K562 (cell line): ENCODE data around the gene CCL5. TPM values are rescaled to one million over a fixed set of nuclear protein-coding genes. Genes with fewer than 3 reads are reported as not detected.

Source experiments
- CTBP1 ChIP-seq: fragments of 450-650 bp; IDR thresholded peaks from 2 replicates; pipeline ENCODE4 v1.6.1; 2016; ENCODE audit warnings: borderline replicate concordance
- GATAD2A ChIP-seq: fragments of 450-650 bp; IDR thresholded peaks from 2 replicates; pipeline ENCODE4 v1.6.1; 2017
- HMG20A ChIP-seq: fragments of 450-650 bp; formaldehyde crosslinking; conservative IDR thresholded peaks from 2 replicates; pipeline ENCODE4 v1.4.0; 2020; ENCODE audit warnings: mild to moderate bottlenecking, mixed read lengths
- KHSRP ChIP-seq: fragments of 450-650 bp; IDR thresholded peaks from 2 replicates; pipeline ENCODE4 v1.6.1; 2017
- PRMT5 ChIP-seq: sonication (generic); formaldehyde crosslinking; IDR thresholded peaks from 2 replicates; pipeline ENCODE4 v1.5.0; 2020; ENCODE audit warnings: missing genetic modification reagents
- RBM25 ChIP-seq: fragments of 200-400 bp; formaldehyde crosslinking; IDR thresholded peaks from 2 replicates; pipeline ENCODE4 v1.6.1; 2018; ENCODE audit warnings: low read length, low read depth, moderate library complexity; ENCODE audit not compliant: severe bottlenecking
- TARDBP ChIP-seq: fragments of 450-650 bp; IDR thresholded peaks from 2 replicates; pipeline ENCODE4 v1.6.1; 2016
- polyA plus RNA-seq, 8 experiments: library from polyadenylated mRNA; depleted of rRNA in 4 of 8; stranded (reverse) in 5 of 8; unstranded in 3 of 8; fragments of >200 nt; fragmentation: Nextera tagmentation in 2 of 8; fragmentation: Illumina TruSeq in 1 of 8; extraction: Ambion mirVana in 2 of 8; extraction: Trizol in 1 of 8; gene quantifications; 2 replicates each; pipeline versions ENCODE4 v1.2.1 to v1.2.3, GENCODE V29; 2011 to 2014; ENCODE audit warnings: inconsistent platforms in 1 of 8, missing spikeins in 1 of 8
- total RNA-seq, 7 experiments: library from RNA; depleted of rRNA in 6 of 7; stranded (reverse); fragments of >200 nt in 6 of 7; fragmentation: Illumina TruSeq in 2 of 7; extraction: Trizol in 2 of 7; gene quantifications; 2 replicates each; pipeline versions ENCODE4 v1.2.1 to v1.2.3, GENCODE V29; 2011 to 2021; ENCODE audit warnings: low replicate concordance in 1 of 7
- TF ChIP-seq, protein P1 (sequence below), 2 experiments: fragments of 150-350 bp in 1 of 2; IDR thresholded peaks; 2 replicates each; pipeline ENCODE4 v1.6.1; 2012 to 2016; ENCODE audit warnings: low read depth in 2 of 2, low read length in 2 of 2, mild to moderate bottlenecking in 1 of 2, moderate library complexity in 1 of 2
- TF ChIP-seq, protein P2 (sequence below): sonication (generic); formaldehyde crosslinking; IDR thresholded peaks from 2 replicates; pipeline ENCODE4 v1.8.1; 2023; ENCODE audit warnings: mild to moderate bottlenecking, missing genetic modification reagents
- TF ChIP-seq, protein P3 (sequence below): sonication (generic); formaldehyde crosslinking; IDR thresholded peaks from 2 replicates; pipeline ENCODE4 v1.8.1; 2023; ENCODE audit warnings: mild to moderate bottlenecking, missing genetic modification reagents, moderate library complexity
- TF ChIP-seq, protein P4 (sequence below): fragments of 250-450 bp; sonication (Bioruptor Pico); IDR thresholded peaks from 2 replicates; pipeline ENCODE4 v1.4.0; 2020; ENCODE audit warnings: mild to moderate bottlenecking, moderate library complexity
- TF ChIP-seq, protein P5 (sequence below): sonication (generic); formaldehyde crosslinking; IDR thresholded peaks from 2 replicates; pipeline ENCODE4 v1.8.0; 2022; ENCODE audit warnings: mild to moderate bottlenecking, missing genetic modification reagents

CCL5 gene
- total and polyA plus RNA-seq, 9 of the 15 experiments (the other 6 are each of a cell fraction or from before 2014, with no cell fraction given): 0.18 to 0.59 (median 0.45) TPM; not detected in 1

DNA sequence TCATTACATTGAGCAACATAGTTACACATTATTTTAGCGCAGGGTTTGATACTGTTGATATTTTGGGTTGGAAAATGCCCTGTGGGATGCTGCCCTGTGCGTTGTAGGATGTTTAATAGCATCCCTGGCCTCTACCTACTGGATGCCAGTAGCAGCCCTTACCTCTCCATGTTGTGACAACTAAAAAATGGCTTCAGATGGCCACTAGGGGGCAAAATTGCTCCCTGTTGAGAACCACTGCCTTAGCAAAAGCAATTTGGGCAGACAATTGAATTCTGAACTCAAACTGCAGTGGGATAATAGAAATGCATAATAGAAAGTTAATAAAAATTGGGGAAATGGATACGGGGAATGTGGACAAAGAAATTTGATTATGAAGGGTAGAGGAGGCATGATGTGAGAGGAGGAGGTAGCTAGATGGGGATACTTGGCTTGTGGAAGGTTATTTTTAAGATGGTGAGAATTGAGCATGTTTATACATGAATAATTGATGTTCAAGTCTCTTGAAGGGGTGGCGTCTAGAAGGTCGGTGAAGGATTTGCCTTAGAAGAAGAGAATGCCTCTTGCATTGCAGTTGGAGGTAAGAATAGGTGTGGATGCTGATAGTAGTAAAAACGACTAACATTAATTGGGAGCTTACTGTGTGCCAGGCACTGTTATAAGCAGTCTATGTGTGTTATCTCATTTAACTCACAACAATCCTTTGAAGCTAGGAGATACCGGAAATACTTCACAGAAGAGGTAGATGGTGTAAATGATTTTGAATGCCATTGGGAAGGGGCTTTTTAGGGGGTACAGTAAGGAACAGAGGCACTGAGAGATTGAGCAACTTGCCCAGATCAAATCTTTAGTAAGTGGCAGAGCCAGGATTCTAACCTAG, 30.5 kb downstream of the CCL5 start (continued):
- TF ChIP-seq CTBP1 (peak; percentile 56), TARDBP (no peak), GATAD2A (no peak), PRMT5 (CRISPR knock-in tag) (no peak), KHSRP (no peak), HMG20A (CRISPR knock-in tag) (no peak), RBM25 (no peak)
- TF ChIP-seq, protein P1, sequence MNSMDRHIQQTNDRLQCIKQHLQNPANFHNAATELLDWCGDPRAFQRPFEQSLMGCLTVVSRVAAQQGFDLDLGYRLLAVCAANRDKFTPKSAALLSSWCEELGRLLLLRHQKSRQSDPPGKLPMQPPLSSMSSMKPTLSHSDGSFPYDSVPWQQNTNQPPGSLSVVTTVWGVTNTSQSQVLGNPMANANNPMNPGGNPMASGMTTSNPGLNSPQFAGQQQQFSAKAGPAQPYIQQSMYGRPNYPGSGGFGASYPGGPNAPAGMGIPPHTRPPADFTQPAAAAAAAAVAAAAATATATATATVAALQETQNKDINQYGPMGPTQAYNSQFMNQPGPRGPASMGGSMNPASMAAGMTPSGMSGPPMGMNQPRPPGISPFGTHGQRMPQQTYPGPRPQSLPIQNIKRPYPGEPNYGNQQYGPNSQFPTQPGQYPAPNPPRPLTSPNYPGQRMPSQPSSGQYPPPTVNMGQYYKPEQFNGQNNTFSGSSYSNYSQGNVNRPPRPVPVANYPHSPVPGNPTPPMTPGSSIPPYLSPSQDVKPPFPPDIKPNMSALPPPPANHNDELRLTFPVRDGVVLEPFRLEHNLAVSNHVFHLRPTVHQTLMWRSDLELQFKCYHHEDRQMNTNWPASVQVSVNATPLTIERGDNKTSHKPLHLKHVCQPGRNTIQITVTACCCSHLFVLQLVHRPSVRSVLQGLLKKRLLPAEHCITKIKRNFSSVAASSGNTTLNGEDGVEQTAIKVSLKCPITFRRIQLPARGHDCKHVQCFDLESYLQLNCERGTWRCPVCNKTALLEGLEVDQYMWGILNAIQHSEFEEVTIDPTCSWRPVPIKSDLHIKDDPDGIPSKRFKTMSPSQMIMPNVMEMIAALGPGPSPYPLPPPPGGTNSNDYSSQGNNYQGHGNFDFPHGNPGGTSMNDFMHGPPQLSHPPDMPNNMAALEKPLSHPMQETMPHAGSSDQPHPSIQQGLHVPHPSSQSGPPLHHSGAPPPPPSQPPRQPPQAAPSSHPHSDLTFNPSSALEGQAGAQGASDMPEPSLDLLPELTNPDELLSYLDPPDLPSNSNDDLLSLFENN (IDR thresholded peaks at IDR 0.05; ENCODE audit: low read depth in 2 of 2, low read length in 2 of 2): no peak
- TF ChIP-seq, protein P2, sequence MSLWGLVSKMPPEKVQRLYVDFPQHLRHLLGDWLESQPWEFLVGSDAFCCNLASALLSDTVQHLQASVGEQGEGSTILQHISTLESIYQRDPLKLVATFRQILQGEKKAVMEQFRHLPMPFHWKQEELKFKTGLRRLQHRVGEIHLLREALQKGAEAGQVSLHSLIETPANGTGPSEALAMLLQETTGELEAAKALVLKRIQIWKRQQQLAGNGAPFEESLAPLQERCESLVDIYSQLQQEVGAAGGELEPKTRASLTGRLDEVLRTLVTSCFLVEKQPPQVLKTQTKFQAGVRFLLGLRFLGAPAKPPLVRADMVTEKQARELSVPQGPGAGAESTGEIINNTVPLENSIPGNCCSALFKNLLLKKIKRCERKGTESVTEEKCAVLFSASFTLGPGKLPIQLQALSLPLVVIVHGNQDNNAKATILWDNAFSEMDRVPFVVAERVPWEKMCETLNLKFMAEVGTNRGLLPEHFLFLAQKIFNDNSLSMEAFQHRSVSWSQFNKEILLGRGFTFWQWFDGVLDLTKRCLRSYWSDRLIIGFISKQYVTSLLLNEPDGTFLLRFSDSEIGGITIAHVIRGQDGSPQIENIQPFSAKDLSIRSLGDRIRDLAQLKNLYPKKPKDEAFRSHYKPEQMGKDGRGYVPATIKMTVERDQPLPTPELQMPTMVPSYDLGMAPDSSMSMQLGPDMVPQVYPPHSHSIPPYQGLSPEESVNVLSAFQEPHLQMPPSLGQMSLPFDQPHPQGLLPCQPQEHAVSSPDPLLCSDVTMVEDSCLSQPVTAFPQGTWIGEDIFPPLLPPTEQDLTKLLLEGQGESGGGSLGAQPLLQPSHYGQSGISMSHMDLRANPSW (CRISPR knock-in tag): no peak
- TF ChIP-seq, protein P3, sequence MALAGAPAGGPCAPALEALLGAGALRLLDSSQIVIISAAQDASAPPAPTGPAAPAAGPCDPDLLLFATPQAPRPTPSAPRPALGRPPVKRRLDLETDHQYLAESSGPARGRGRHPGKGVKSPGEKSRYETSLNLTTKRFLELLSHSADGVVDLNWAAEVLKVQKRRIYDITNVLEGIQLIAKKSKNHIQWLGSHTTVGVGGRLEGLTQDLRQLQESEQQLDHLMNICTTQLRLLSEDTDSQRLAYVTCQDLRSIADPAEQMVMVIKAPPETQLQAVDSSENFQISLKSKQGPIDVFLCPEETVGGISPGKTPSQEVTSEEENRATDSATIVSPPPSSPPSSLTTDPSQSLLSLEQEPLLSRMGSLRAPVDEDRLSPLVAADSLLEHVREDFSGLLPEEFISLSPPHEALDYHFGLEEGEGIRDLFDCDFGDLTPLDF (CRISPR knock-in tag): 0 out of 2 replicates have a peak, but pooled peaks have one; percentile 48
- TF ChIP-seq, protein P4, sequence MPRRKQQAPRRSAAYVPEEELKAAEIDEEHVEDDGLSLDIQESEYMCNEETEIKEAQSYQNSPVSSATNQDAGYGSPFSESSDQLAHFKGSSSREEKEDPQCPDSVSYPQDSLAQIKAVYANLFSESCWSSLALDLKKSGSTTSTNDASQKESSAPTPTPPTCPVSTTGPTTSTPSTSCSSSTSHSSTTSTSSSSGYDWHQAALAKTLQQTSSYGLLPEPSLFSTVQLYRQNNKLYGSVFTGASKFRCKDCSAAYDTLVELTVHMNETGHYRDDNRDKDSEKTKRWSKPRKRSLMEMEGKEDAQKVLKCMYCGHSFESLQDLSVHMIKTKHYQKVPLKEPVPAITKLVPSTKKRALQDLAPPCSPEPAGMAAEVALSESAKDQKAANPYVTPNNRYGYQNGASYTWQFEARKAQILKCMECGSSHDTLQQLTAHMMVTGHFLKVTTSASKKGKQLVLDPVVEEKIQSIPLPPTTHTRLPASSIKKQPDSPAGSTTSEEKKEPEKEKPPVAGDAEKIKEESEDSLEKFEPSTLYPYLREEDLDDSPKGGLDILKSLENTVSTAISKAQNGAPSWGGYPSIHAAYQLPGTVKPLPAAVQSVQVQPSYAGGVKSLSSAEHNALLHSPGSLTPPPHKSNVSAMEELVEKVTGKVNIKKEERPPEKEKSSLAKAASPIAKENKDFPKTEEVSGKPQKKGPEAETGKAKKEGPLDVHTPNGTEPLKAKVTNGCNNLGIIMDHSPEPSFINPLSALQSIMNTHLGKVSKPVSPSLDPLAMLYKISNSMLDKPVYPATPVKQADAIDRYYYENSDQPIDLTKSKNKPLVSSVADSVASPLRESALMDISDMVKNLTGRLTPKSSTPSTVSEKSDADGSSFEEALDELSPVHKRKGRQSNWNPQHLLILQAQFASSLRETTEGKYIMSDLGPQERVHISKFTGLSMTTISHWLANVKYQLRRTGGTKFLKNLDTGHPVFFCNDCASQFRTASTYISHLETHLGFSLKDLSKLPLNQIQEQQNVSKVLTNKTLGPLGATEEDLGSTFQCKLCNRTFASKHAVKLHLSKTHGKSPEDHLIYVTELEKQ (CRISPR knock-in tag): no peak
- TF ChIP-seq, protein P5, sequence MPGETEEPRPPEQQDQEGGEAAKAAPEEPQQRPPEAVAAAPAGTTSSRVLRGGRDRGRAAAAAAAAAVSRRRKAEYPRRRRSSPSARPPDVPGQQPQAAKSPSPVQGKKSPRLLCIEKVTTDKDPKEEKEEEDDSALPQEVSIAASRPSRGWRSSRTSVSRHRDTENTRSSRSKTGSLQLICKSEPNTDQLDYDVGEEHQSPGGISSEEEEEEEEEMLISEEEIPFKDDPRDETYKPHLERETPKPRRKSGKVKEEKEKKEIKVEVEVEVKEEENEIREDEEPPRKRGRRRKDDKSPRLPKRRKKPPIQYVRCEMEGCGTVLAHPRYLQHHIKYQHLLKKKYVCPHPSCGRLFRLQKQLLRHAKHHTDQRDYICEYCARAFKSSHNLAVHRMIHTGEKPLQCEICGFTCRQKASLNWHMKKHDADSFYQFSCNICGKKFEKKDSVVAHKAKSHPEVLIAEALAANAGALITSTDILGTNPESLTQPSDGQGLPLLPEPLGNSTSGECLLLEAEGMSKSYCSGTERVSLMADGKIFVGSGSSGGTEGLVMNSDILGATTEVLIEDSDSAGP (CRISPR knock-in tag): no peak
